DOHH2 (cell line): ENCODE results near the gene CTBP1.

Experiments used
- H3F3A ChIP-seq: fragments of 200-600 bp; sonication (generic), shearing (Covaris generic); 2 replicates; pipeline ENCODE4 v1.6.0; 2016; ENCODE audit warnings: antibody characterized with exemption, mild to moderate bottlenecking; ENCODE audit not compliant: control insufficient read depth, insufficient read depth
- H3K27ac ChIP-seq: fragments of 200-600 bp; sonication (generic); 2 replicates; pipeline ENCODE4 v1.5.1; 2014; ENCODE audit warnings: low read depth, mild to moderate bottlenecking, low read length, moderate library complexity
- H3K27me3 ChIP-seq: fragments of 200-600 bp; sonication (generic); 2 replicates; pipeline ENCODE4 v1.6.1; 2014; ENCODE audit warnings: mild to moderate bottlenecking, low read length, mixed read lengths; ENCODE audit not compliant: control insufficient read depth
- H3K36me3 ChIP-seq: fragments of 200-600 bp; sonication (generic); 2 replicates; pipeline ENCODE4 v1.6.1; 2014; ENCODE audit warnings: mild to moderate bottlenecking, low read length, moderate library complexity, mixed read lengths; ENCODE audit not compliant: control insufficient read depth
- H3K4me1 ChIP-seq: fragments of 200-600 bp; sonication (generic); 2 replicates; pipeline ENCODE4 v1.6.1; 2014; ENCODE audit warnings: mild to moderate bottlenecking, low read length, mixed read lengths; ENCODE audit not compliant: control insufficient read depth
- H3K4me2 ChIP-seq: fragments of 200-600 bp; sonication (generic); 2 replicates; pipeline ENCODE4 v1.6.0; 2014; ENCODE audit warnings: mild to moderate bottlenecking, low read length, moderate library complexity
- H3K4me3 ChIP-seq: fragments of 200-600 bp; sonication (generic); 2 replicates; pipeline ENCODE4 v1.5.1; 2014; ENCODE audit warnings: mild to moderate bottlenecking, low read length, mixed read lengths
- H3K79me2 ChIP-seq: fragments of 200-600 bp; sonication (generic); 2 replicates; pipeline ENCODE4 v1.6.1; 2014; ENCODE audit warnings: mild to moderate bottlenecking, low read length, mixed read lengths; ENCODE audit not compliant: control insufficient read depth
- H3K9me2 ChIP-seq: fragments of 200-600 bp; sonication (generic); replicated peaks from 2 replicates; pipeline ENCODE4 v1.6.1; 2014; ENCODE audit warnings: mild to moderate bottlenecking, low read length, mixed read lengths; ENCODE audit not compliant: control insufficient read depth
- H3K9me3 ChIP-seq: fragments of 200-600 bp; sonication (generic); 2 replicates; pipeline ENCODE4 v1.6.1; 2014; ENCODE audit warnings: antibody characterized with exemption, low read length, mixed read lengths; ENCODE audit not compliant: control insufficient read depth, insufficient read depth
- H4K20me1 ChIP-seq: fragments of 200-600 bp; sonication (generic); 2 replicates; pipeline ENCODE4 v1.6.0; 2014; ENCODE audit warnings: low read depth, mild to moderate bottlenecking, antibody characterized with exemption, low read length, moderate library complexity; ENCODE audit not compliant: control insufficient read depth, insufficient read depth
- CTCF ChIP-seq: fragments of 200-600 bp; sonication (generic); IDR thresholded peaks from one replicate; pipeline ENCODE4 v1.5.1; 2014; ENCODE audit warnings: antibody characterized with exemption, mild to moderate bottlenecking, low read depth, low read length; ENCODE audit not compliant: poor library complexity, severe bottlenecking
- EZH2phosphoT487 ChIP-seq: fragments of 200-600 bp; sonication (generic); IDR thresholded peaks from 2 replicates; pipeline ENCODE4 v1.6.1; 2017; ENCODE audit warnings: borderline replicate concordance, mild to moderate bottlenecking, antibody characterized with exemption, low read length, moderate library complexity, mixed read lengths

Gene CTBP1

GRCh38 chr4:1178300-1179088, 70.4 kb downstream of the CTBP1 start:
- H3F3A ChIP-seq: peaks cover 3% of the 10 kb centered on the region; the same call in 1 of the 2 replicates
- H3K27me3 ChIP-seq: no peaks in the 10 kb centered on the region
- H3K4me3 ChIP-seq: no peak overlapping the region
- H3K4me1 ChIP-seq: peaks cover 9% of the 10 kb centered on the region
- peaks cover 42% of the 10 kb centered on the region for H3K36me3 ChIP-seq
- H3K4me2 ChIP-seq: no peak overlapping the region
- H3K9me3 ChIP-seq: peaks cover 15% of the 10 kb centered on the region
- no peak overlapping the region for H3K27ac ChIP-seq
- no peaks in the 10 kb centered on the region for H4K20me1 ChIP-seq
- H3K79me2 ChIP-seq: peaks cover 12% of the 10 kb centered on the region
- TF ChIP-seq EZH2phosphoT487 (no peak), CTCF (no peak)
- no peaks in the 10 kb centered on the region for H3K9me2 ChIP-seq

DNA sequence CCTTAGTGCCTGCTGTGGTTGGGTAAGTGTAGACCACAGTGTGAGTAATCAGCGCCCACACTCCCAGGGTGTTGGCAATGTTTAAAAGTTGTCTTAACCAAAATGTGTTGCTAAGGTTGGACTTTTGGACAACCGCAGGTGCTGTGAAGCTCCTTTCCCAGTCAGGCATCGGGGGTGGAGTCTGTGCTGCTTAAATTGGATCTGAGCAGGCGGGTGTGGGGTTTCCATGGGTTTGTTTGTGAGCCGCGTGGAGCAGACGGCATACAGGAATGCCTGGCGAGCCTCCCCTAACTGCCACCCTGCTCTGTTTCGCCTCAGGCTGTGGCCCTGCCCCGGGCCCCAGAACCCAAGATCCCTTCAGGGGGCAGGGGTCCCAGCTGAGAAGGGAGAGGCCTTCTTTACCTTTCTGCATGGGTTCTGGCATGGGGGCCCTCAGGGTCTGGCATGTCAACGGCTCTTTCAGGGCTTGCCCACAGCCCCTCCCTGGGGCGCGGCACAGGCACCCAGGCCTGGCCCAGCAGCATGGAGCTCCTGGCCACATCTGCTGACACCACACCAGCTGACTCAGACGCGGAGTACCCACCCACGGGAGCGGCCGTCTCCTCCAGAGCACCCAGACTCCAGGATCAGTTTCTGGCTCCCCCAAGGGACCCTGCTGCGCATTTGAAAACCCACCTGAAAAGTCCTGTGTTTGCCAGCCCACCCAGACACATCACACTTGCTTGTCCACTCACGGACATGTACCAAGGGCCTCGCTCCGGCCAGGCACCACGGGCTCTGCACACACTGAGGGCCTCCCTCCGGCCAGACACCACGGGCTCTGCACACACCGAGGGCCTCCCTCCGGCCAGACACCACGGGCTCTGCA, 71.4 kb downstream of the CTBP1 start:
- Histone ChIP-seq H3K79me2 (peaks cover 12% of the 10 kb centered on the region), H3K4me1 (peaks cover 5% of the 10 kb centered on the region; the same call in 1 of the 2 replicates), H3K27me3 (no peaks in the 10 kb centered on the region), H3F3A (peaks cover 3% of the 10 kb centered on the region; the same call in 1 of the 2 replicates), H4K20me1 (no peaks in the 10 kb centered on the region), H3K4me2 (no peak overlapping the region), H3K9me3 (peaks cover 13% of the 10 kb centered on the region), H3K27ac (no peak overlapping the region), H3K36me3 (peaks cover 35% of the 10 kb centered on the region), H3K4me3 (no peak overlapping the region), H3K9me2 (no peaks in the 10 kb centered on the region)
- TF ChIP-seq EZH2phosphoT487 (no peak), CTCF (no peak)

GRCh38 chr4:1176398-1177273, 72.3 kb downstream of the CTBP1 start:
- H3K4me3 ChIP-seq: no peak overlapping the region
- TF ChIP-seq EZH2phosphoT487: no peak
- no peak for TF ChIP-seq CTCF
- no peaks in the 10 kb centered on the region for H4K20me1 ChIP-seq
- peaks cover 5% of the 10 kb centered on the region; the same call in 1 of the 2 replicates for H3K4me1 ChIP-seq
- no peak overlapping the region for H3K27ac ChIP-seq
- peaks cover 8% of the 10 kb centered on the region; the same call in 1 of the 2 replicates for H3K79me2 ChIP-seq
- H3K36me3 ChIP-seq: peaks cover 26% of the 10 kb centered on the region
- no peaks in the 10 kb centered on the region for H3K27me3 ChIP-seq
- peaks cover 3% of the 10 kb centered on the region; the same call in 1 of the 2 replicates for H3F3A ChIP-seq
- H3K4me2 ChIP-seq: no peak overlapping the region
- H3K9me3 ChIP-seq: peaks cover 6% of the 10 kb centered on the region
- H3K9me2 ChIP-seq: no peaks in the 10 kb centered on the region
